DND-41 (cell line): Measurements from ENCODE around the gene CFAP65.

Experiments
- ATAC-seq: fragments of 200-7000 bp; cut with Tn5 transposase; 3 replicates; pipeline ENCODE4 v1.9.1; 2021; ENCODE audit warnings: low read depth; ENCODE audit not compliant: insufficient read depth
- DNase-seq: peaks from one replicate; pipeline ENCODE4 v3.0.0-alpha.2; 2020
- H2AFZ ChIP-seq: 2 replicates; pipeline ENCODE4 v1.6.0; 2012; ENCODE audit warnings: low read depth, low read length
- H3K27ac ChIP-seq: 2 replicates; pipeline ENCODE4 v1.5.1; 2012; ENCODE audit warnings: low read length, inconsistent platforms
- H3K27me3 ChIP-seq: fragments of 200-600 bp; sonication (generic); 2 replicates; pipeline ENCODE4 v1.6.0; 2012; ENCODE audit warnings: low read length, mild to moderate bottlenecking, inconsistent platforms; ENCODE audit not compliant: insufficient read depth, poor library complexity
- H3K36me3 ChIP-seq: 2 replicates; pipeline ENCODE4 v1.5.1; 2012; ENCODE audit warnings: low read length, inconsistent platforms; ENCODE audit not compliant: insufficient read depth
- H3K4me1 ChIP-seq: 2 replicates; pipeline ENCODE4 v1.5.1; 2012; ENCODE audit warnings: mild to moderate bottlenecking, low read length; ENCODE audit not compliant: insufficient read depth
- H3K4me2 ChIP-seq: 2 replicates; pipeline ENCODE4 v1.6.0; 2012; ENCODE audit warnings: mild to moderate bottlenecking, moderate library complexity, low read length, inconsistent platforms; ENCODE audit not compliant: insufficient read depth
- H3K4me3 ChIP-seq, 2 experiments: fragments of 200-600 bp in 1 of 2; shearing (Covaris generic) in 1 of 2; 2 replicates each; pipeline ENCODE4 v1.5.1; 2012 to 2016; ENCODE audit warnings: inconsistent platforms in 2 of 2, low read length in 2 of 2, mild to moderate bottlenecking in 2 of 2, low read depth in 1 of 2, moderate library complexity in 1 of 2
- H3K79me2 ChIP-seq: 2 replicates; pipeline ENCODE4 v1.6.0; 2012; ENCODE audit warnings: low read length, inconsistent platforms; ENCODE audit not compliant: insufficient read depth
- H3K9ac ChIP-seq: 2 replicates; pipeline ENCODE4 v1.6.0; 2012; ENCODE audit warnings: low read depth, mild to moderate bottlenecking, inconsistent platforms, low read length, moderate library complexity
- H3K9me3 ChIP-seq: 2 replicates; pipeline ENCODE4 v1.5.1; 2012; ENCODE audit warnings: low read length, moderate library complexity, mild to moderate bottlenecking, inconsistent platforms; ENCODE audit not compliant: insufficient read depth, severe bottlenecking
- H4K20me1 ChIP-seq: 2 replicates; pipeline ENCODE4 v1.6.0; 2012; ENCODE audit warnings: low read length; ENCODE audit not compliant: insufficient read depth
- EZH2 ChIP-seq: IDR thresholded peaks from 3 replicates; pipeline ENCODE4 v1.6.1; 2012; ENCODE audit warnings: borderline replicate concordance, low read depth, mild to moderate bottlenecking, moderate library complexity, low read length, inconsistent platforms; ENCODE audit not compliant: severe bottlenecking
- TF ChIP-seq, protein P1 (sequence below): IDR thresholded peaks from 2 replicates; pipeline ENCODE4 v1.5.1; 2012; ENCODE audit warnings: borderline replicate concordance, low read length, moderate library complexity, mild to moderate bottlenecking; ENCODE audit not compliant: poor library complexity, severe bottlenecking; ENCODE audit errors: extremely low read depth

The CFAP65 gene

DNA sequence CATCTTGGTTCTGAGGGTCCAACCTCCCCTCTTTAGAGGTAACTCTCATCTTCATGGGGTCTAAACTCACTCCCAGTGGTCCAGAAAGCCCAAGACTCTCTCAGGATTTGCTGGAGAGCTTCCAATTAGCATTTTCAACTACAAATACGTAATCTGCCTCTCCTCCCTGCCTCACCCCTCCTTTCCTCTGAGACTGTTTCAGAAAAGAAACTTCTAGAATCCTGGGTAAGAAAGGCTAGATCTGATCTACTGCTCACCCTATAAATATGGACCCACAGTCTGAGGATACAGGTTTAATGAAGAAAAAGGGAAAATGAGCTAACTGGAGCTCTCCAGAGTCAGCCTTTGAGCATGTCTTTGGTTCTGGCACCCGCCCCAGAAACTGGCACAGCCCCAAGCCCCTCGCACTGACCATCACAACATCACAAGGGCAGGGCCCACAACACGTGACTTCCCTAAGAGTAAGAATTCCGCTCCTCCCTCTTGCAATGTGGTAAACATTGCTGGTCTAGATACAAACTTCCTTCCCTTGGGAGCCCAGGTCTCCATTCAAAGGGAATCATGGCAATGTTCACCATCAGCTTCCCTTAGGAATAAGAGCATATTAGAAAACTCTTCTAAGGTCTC is 41.1 kb upstream of the CFAP65 start:
- TF ChIP-seq EZH2 = no peak
- TF ChIP-seq, protein P1, sequence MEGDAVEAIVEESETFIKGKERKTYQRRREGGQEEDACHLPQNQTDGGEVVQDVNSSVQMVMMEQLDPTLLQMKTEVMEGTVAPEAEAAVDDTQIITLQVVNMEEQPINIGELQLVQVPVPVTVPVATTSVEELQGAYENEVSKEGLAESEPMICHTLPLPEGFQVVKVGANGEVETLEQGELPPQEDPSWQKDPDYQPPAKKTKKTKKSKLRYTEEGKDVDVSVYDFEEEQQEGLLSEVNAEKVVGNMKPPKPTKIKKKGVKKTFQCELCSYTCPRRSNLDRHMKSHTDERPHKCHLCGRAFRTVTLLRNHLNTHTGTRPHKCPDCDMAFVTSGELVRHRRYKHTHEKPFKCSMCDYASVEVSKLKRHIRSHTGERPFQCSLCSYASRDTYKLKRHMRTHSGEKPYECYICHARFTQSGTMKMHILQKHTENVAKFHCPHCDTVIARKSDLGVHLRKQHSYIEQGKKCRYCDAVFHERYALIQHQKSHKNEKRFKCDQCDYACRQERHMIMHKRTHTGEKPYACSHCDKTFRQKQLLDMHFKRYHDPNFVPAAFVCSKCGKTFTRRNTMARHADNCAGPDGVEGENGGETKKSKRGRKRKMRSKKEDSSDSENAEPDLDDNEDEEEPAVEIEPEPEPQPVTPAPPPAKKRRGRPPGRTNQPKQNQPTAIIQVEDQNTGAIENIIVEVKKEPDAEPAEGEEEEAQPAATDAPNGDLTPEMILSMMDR = no peak
- no peak overlapping the region for H3K4me2 ChIP-seq

DNA sequence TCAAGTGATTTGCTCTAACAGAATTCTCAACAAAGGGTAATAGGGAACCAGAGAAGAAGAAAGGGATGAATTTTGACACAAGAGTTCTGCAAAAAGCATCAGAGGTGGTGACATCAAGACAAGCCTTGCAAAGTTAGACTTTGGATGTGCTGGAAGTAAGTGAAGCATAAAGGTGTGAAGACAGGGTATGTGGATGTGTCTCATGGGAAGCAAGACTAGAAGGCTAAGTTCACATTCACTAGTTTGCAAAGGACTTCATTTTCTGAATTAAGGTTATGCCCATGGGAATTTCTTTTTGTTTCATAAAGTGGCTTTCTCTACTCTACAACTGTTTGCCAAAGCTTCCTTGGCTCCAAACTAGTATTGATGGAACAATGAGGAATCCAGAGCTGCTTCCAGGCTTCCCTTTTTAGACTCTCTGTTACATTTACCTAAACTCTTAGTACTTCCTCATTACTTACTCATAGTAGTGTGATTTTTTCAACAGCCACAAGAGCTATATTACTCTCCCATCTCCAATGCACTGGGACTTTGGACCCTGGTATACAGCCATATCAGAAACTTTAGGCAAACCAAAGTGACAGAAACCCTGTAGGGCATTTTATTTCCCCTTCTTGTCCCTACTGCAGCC is 40.5 kb upstream of the CFAP65 start:
- no peaks in the 10 kb centered on the region for H3K79me2 ChIP-seq
- DNase-seq (no peak), ATAC-seq (no peak)
- no peak overlapping the region for H3K27ac ChIP-seq
- H3K4me2 ChIP-seq = no peak overlapping the region
- no peak overlapping the region for H3K4me3 ChIP-seq
- H3K9me3 ChIP-seq = no peaks in the 10 kb centered on the region
- H3K27me3 ChIP-seq = no peaks in the 10 kb centered on the region
- H3K4me1 ChIP-seq = no peaks in the 10 kb centered on the region
- H3K36me3 ChIP-seq = peaks cover 12% of the 10 kb centered on the region; the same call in 1 of the 2 replicates
- no peak overlapping the region for H3K9ac ChIP-seq
- TF ChIP-seq EZH2 = no peak
- TF ChIP-seq, protein P1 = no peak
- H4K20me1 ChIP-seq = no peaks in the 10 kb centered on the region
- H2AFZ ChIP-seq = no peak overlapping the region

More for the DNA sequence above, 41.1 kb upstream of the CFAP65 start:
- H3K27me3 ChIP-seq = no peaks in the 10 kb centered on the region
- no peak overlapping the region for H3K9ac ChIP-seq
- no peak overlapping the region for H3K4me3 ChIP-seq
- no peak for ATAC-seq
- H3K36me3 ChIP-seq = peaks cover 6% of the 10 kb centered on the region; the same call in 1 of the 2 replicates
- no peaks in the 10 kb centered on the region for H3K79me2 ChIP-seq
- no peak for DNase-seq
- no peaks in the 10 kb centered on the region for H3K9me3 ChIP-seq
- H2AFZ ChIP-seq = no peak overlapping the region
- no peak overlapping the region for H3K27ac ChIP-seq
- H3K4me1 ChIP-seq = no peaks in the 10 kb centered on the region
- H4K20me1 ChIP-seq = no peaks in the 10 kb centered on the region

DNA sequence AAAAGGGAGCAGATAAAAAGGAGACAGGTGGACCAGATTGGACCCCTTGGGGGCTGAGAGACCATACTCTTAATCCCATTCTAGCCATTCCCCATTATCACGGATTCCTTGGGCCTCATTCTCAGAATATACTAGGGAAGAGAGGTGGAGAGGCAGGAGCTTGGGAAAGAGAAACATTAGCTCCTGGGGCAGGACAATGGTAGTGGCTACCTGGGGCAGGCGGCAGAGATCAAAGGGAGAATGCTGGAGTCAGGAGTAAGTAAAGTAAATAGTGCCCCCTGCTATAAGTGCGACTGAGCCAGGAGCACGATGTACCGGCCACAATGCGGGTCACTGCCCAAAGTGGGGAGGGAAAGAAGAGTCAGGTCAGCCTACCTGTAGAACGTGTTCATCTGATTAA is 39.8 kb upstream of the CFAP65 start:
- no peaks in the 10 kb centered on the region for H4K20me1 ChIP-seq
- H3K9me3 ChIP-seq = no peaks in the 10 kb centered on the region
- H3K9ac ChIP-seq = no peak overlapping the region
- H3K4me2 ChIP-seq = no peak overlapping the region
- no peak overlapping the region for H2AFZ ChIP-seq
- no peaks in the 10 kb centered on the region for H3K4me1 ChIP-seq
- no peaks in the 10 kb centered on the region for H3K79me2 ChIP-seq
- DNase-seq (no peak), ATAC-seq (no peak)
- peaks cover 17% of the 10 kb centered on the region; the same call in 1 of the 2 replicates for H3K36me3 ChIP-seq
- H3K27me3 ChIP-seq = no peaks in the 10 kb centered on the region
- TF ChIP-seq, protein P1 = no peak
- no peak for TF ChIP-seq EZH2
- H3K27ac ChIP-seq = no peak overlapping the region
- no peak overlapping the region for H3K4me3 ChIP-seq
